Measurements from ENCODE around the gene GAK.
A peak's percentile ranks its signal among the peaks of the same experiment; 100 is the strongest.
"Not testable (repeated sequence)": the region's sequence is repeated elsewhere in the genome, so short reads cannot be mapped to it uniquely, and the experiment has no call there.

Gene GAK

DNA sequence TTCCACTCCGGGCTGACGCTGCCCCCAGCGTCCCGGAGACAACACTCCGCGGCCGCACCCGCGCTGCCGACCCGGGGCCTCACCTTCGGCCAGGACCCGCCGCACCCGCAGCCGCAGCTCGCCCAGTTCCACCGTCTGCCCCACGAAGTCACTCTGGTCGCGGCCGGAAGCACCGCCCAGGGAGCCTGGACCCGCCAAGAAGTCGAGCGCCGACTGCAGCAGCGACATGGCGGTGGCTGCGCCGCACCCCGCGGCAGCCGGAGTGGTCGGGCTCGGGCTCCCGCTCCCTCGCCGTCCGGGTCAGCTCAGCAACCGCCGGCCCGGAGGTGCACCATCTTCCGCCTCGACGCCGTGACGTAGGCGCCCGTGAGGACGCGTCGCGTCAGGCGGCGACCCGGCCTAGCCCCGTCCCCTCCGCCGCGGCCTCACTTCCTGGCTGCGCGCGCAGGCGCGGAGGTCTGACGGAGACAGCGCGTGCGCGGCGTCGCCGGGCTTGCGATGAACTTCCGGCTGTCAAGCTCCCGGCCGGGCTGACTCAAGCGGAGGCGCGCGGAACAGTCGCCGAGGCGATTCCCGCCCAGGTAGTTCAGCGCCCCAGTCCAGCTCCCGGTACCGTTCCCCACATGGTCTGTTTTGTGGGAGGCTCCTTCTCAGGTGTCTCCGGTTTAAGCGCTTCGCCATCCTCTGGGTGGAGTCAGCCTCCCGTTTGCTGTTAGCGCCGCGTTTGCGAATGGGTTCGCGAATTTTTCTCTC lies at the start of gene GAK, which contains the start of gene TMEM175:
Gene GAK (minus strand): TSS at position 357 of the 753 bp plus-strand sequence. CDS start 129 bp downstream, at position 228.
Gene TMEM175 (plus strand): TSS at position 501 of the 753 bp plus-strand sequence. CDS start 15,280 bp downstream, outside the sequence.
- DNase-seq = peak; percentile 96 to 98

DNA sequence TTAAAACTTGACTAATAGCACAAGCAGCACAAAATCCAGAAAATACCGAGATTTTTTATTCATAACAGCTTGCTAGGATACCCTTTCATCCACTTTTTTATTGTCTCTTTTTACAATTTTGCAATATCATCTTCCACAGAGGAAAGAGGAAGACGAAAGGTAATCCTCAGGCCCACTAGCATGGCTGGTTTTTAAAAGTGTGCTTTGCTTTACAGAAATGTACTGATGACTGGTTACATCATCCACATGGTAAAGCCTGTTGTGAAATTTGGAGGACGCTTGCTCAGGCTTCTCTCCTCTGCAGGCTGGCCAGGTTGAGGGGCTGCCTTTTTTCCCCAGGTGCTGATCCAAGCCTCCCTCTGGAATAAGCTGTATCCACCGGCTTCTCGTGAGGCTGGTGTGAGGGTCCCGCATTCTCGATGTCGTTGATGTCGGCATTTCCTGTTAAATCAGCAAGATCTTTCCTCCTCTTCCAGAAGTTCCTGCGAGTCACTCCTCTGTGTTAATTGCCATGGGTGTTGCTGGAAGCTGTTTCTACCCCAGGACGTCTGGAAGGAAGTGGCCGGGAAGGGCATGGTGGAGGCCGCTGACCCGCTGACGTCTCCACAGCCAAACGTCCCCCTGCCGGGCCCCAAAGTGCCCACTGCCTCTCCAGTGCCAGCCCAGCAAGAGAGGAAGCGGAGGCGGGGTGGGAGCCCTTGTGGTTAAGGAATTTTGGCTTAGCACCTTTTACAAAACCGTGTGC lies 47.0 kb upstream of the GAK start:
- DNase-seq = no peak

DNA sequence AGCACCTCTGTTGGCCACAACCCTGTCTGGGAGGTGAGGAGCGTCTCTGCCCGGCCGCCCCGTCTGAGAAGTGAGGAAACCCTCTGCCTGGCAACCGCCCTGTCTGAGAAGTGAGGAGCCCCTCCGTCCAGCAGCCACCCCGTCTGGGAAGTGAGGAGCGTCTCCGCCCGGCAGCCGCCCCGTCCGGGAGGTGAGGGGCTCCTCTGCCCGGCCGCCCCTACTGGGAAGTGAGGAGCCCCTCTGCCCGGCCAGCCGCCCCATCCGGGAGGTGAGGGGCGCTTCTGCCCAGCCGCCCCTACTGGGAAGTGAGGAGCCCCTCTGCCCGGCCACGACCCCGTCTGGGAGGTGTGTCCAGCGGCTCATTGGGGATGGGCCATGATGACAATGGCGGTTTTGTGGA lies 43.9 kb upstream of the GAK start:
- DNase-seq = not testable (repeated sequence)

DNA sequence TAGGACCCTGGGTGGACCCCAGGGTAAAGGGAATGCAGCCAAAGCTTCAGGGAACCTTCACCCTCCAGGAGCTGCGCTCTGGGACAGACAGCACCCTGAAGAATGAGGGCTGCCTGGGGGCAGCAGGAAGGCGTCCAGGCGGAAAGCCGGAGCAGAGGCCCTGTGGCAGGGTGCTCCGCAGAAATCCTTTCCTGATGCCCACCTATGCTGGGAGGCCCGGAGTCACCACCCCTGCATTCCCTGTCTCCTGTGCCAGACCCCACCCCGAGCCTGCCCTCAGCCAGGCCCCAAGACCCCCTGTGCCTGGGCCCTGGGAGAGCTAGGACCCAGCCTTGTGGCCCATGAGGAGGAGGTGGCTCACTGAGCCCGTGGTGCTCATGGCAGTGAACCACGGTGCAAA lies 42.6 kb upstream of the GAK start:
- no peak for DNase-seq

GRCh38 chr4:973431-974397 lies 41.6 kb upstream of the GAK start, which contains the start of gene DGKQ:
Gene DGKQ, minus strand, starts transcription at chr4:973569. Its CDS starts 87 bp downstream, at chr4:973482.
- DNase-seq = peak; percentile 80 to 90

DNA sequence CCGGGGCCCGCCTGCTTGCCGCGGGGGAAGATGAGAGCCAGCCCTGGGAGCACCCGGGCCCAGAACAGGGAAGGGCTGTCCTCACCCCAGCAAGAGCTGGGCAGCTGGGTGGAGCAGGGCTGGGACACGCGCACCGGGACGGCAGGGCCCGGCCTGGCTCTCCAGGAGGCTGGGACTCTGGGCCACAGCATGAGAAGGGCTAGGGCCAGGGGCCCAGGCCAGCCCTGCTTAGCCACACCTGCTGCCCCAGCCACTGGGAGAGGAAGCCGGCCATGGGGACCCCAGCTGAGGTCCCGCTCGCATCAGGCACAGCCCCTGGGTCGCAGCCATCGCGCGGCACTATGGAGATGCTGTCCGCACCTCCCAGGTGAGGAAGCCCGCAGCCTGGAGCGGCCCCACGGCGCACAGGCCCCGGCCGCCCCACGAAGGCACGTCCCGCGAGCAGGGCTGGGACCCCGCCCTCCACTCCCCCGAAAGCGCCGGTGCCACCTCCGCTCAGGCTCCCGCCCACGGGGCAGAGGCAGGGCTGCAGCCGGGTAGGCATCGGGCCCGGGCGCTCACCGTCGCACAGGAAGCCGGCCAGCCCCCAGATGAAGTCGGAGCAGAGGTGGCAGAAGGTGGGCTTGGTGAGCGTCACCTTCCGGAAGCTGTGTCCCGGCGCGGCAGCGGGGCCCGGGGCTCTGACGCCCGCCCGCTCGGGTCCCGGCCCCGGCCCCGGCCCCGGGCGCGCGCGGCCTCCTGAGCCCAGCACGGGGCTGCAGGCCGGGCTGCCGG lies 40.7 kb upstream of the GAK start:
- DNase-seq = peak; percentile 22 to 31

DNA sequence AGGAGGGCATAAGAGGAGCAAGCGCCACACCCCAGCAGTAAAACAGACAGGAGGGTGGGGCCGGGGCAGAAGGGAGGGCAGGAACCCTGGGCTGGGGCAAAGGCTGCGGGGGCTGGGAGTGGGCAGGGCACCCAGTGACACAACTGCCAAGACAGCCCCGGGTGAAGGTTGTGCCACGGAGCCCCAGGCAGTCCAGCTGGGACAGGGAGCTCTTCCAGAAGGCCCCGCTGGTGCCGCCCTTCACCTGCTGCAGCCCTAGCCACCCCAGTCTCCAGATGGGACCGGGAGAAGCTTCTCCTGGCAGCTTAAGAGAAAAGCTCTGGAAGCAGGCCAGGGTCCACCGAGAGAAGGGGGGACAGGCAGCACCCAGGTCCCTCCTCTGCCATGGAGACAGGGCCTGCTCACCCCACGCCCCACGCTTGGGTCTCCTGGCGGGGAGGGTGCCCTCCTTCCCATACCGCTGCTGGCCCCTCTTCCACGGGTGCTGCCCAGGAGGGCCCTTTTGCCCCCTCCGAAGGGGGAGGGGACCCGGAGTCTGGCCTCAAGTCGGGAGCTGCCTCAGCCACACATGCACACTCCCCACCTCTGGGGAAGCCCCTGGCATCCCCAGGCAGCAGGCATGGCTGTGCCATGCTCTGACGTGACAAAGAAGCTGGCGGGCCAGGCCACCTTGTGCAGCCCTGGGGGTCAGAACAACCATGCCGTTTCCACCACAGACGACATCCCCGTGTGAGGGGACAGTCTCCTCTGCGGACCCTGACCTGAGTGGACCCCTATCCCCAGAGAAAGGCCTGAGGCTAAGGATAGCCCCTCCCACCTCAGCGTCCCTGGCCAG lies 39.8 kb upstream of the GAK start:
- DNase-seq = no peak

DNA sequence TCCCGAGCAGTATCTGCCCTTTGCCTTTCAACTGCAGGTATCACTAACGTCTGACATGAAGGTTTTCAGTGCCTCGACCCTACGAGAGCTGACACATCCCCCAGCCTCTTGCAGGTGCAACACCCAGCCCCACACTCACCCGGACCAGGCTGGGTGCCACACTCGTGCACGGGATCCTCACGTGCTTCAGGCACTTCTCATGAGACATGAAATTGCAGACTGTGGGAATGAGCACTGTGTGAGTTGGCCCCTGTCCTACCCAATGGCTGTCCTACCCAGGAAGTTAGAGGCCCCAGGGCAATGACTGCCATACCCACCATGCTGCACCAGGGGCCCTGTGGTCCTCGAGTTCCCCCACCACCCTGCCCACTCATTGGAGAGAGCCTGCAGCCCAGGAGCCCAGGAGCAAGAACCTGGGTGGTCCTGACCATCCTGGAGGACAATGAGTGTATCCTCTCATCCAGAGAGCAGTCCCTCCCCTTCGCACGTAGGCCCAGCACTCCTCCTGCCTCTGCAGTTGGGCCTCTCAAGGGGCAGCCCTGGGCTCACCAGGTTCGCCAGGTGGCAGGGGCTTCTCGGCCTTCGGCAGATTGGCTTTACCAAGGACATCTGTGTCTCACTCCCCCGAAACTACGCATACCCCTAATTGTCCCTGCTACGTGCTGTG lies 38.9 kb upstream of the GAK start:
- DNase-seq = no peak

DNA sequence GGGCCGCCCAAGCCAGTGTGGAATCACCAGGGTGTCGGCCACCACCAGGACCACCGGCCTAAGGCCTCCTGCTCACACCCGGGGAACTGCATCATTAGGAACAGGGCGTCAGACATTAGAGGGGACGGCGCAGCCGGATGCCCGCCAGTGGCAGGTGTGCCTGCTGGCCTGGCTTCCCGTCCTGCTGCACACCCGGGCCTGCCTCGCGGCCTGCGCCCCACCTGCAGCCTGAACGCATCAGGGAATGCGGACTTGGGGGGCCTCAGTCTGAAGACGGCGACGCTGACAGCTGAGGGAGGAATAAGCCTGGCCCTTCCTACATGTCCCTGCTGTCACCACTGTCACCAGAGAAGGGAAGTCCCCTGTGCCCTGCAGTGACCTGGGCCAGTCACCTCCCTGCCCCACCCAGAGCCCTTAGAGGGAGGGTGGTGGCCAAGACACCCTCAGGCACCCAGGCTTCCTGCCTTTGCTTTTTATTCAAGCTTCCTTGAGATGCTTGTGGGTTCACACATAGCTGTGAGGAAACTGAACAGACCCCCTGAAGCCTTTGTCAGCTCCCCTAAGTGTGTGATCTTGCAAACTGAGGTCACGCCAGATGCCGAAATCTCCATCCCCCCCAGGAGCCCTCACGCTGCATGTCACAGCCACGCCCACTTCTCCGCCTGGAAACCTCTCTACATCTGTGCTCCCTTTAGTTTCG lies 38.1 kb upstream of the GAK start:
- no peak for DNase-seq

DNA sequence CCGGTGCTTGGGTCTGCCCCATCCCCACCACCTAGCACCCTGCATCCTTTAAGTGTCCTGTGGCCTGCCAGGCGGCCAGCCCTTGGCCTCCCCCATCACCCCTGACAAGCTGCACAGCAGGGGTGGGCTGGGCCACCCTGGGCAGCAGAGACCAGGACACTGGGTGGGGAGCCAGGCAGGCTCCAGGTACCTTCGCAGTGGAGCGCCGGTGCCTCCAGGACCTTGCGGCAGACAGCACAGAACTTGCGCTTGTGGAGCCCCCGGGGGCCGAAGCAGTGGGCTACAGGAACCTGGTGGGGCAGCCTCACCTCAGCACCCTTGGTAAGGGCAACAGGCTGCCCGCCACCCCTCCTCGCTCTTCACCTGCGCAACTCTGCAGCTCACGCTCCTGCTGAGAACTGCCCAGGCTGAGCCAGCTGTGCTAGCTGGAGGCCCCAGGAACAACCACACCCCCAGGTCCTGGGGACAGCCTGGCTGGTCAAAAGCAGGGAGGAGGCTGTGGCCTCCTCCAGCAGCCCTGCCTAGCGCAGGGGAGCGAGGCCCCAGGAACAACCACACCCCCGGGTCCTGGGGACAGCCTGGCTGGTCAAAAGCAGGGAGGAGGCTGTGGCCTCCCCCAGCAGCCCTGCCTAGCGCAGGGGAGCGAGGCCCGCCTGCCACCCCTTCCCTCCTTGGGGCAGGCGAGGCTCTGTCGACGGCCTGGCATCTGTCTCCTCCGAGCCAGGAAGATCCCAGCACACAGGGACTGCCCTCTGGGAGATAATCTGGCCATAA lies 36.7 kb upstream of the GAK start:
- DNase-seq = no peak

- no peak for DNase-seq
Measured at GRCh38 chr4:968221-968620, 36.1 kb upstream of the GAK start.

GRCh38 chr4:967113-968104 lies 35.3 kb upstream of the GAK start:
- no peak for DNase-seq

DNA sequence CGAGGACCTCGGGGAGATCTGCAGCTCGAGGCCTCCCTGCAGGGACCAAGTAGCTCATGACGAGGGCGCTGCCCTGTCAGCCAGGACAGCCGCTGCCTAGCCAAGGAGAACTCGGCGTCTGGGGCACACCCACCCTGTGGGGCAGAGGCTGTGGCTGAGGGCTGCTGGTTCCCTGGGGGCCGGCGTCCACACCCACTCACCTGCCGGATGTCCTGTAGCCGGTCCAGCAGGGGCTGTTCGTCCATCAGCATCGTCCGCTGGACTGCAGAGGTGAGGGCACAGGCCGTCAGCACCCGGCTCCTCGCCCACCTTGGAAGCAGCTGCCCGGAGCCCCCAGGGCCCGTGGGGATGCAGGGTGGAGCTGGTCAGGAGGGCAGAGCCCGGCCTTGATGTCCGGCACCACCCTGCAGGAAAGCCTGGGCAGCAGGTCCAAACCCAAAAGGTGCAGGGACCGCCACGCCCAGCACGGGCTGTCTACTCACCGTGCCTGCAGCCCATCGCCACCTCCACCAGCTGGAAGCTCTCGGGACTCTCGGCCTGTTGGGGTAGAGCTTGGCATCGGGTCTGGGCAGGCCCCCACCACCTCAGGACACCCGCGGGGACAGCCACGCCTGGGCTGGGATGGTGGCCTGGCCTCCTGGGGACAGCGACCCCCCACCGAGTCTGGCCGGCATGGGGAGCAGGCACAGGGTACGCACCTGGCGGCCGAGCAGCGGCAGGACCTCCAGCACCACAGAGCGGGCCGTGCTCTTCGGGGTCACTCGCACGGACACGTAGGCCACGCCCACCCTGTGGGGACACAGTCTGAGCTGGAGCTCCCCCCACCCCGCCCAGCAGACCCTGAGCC lies 34.4 kb upstream of the GAK start:
- DNase-seq = no peak

DNA sequence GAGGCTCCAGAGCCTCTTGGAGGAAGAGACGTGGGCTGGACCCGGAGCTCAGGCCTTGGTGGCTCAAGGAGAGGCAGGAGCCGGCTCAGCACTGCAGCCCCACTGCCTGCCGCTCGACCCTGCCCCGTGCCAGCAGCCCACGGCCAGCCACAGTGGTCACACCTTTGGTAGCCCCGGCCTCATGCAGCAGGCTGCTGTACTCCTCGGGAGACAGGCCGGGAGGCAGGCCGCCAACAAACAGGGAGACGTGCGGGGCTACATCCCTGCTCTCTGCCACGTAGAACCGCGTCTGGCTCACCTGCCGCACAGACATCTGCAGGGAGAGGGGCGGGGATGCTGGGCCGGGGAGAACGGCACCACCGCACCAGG lies 33.6 kb upstream of the GAK start:
- DNase-seq = no peak

DNA sequence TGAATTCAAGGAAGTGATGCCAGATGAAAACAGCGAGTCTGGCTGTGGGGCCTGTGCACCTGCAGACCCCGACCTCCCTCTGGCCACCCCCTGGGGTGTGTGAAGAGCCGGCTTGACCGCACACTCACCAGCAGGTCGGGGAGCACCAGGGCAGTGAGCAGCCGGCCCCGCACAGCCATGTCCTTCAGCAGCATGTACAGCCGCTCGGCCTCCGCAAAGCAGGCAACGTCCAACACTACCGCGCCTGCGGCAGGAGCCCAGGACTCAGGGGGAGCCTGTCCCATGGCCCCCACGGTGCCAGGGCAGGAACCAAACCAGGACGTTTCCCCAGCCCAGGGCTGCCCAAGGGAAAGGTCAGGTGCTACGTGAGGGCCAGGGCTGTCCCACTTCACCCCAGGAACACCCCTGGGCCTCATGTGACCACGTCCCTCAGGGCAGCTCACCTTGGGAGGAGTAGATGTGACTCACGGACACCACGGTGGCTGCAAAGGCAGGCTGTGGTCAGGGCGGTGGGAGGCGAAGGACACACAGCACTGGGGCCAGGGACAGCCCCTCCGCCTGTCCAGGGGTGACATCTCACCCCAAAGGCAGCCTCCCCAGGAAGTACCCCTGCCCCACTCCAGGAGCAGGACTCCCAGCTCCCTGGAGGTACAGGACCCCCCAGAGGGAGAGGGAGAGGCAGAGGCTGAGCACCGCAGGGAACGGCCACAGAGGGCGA lies 33.1 kb upstream of the GAK start:
- DNase-seq = no peak

- no peak for DNase-seq
Measured at GRCh38 chr4:964346-965025, 32.4 kb upstream of the GAK start.

Measured in stimulated activated CD4-positive, alpha-beta T cell treated with anti-CD3 and anti-CD28 coated beads, Interleukin-2, amount 100 ng/mL, for 48 hours (primary cell).